Right forelimb (tissue), 1 donor: ENCODE measurements around the gene SGMS2.

Experiments used
- DNase-seq: peaks from one replicate; pipeline ENCODE4 v3.0.0-alpha.2; 2018

SGMS2 gene

DNA sequence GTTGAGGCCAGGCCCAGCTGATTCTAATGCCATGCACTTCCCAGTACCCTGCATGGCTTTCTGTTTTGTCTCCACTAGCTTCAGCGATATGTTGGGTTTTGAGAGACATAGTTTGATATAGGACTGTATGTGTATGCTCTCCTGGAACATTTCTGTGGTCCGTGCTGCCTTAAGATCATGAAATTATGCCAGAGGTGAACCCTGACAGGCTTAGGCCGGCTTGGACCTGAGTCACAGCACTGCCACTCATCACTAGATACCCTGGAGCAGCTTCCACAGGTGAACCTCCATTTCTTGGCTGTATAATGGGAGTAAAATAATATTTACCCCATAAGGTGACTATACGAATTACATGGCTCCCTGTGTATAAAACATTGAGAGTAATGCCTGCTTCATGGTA, 6.4 kb downstream of the SGMS2 start:
- no peak for DNase-seq

DNA sequence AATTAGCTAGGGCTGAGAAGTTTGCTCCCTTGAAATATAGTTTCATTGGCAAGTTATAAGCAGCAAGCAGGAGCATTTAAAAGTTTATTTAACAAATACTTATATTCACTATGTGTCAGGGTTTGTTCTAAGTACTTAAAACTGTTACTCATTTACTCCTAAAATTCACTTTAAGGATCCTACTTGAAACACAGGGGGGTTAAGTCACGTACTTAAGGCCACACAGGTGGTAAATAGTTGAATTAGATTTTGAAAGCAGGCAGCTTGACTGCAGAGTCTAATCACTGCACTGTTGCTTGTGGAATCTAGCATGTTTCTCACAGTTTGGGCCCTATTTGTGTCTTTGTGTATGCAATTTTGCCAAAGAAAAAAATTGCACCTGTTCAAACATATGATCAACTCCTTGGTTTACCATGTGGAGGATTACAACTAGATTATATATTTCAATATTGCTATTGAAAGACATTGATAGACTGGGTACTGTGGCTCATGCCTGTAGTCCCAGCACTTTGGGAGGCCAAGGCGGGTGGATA, 7.6 kb downstream of the SGMS2 start:
- DNase-seq = no peak

DNA sequence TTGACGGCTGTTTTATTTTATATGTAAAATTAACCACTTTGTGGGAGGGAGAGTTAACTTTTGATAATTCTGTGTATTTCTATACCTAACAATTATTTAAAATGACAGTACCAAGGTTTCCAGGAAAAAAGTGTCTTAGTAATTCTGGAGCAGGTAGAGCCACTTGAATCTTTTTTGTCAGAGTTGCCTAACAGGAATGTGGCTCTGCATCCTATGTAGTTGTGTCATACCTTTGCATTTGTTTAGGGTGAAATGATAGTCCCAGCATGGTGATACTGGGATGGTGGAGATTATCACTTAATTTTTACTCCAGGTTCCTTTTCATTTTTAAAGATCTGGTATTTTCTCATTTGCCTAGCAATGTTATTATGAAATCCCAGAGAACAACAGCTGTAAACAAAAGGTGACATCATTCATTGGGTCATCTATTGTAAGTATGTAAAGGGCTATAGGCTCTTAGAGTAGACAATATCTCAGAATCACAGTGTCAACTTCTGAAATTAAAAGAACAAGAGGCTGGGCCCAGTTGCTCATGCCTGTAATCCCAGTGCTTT, 9.6 kb downstream of the SGMS2 start:
- DNase-seq = no peak

DNA sequence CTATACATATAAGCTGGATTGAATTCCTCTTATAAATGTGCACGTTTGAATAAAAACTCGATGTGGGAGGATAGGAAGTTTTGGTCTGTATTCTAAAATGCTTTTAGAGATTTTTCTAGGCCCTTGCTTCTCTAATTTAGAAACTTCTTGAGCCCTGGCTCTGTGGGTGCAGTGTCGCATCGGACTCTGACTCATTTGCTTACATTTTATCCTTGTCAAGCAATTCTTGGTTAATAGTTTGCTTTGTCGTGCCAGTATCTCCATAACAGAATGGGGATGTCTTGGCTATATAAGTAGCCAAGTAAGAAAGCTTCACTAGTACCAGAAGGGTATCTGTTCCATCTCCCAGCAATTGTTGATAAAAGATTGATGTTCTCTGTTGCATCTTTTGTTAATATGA, 10.7 kb downstream of the SGMS2 start:
- no peak for DNase-seq

DNA sequence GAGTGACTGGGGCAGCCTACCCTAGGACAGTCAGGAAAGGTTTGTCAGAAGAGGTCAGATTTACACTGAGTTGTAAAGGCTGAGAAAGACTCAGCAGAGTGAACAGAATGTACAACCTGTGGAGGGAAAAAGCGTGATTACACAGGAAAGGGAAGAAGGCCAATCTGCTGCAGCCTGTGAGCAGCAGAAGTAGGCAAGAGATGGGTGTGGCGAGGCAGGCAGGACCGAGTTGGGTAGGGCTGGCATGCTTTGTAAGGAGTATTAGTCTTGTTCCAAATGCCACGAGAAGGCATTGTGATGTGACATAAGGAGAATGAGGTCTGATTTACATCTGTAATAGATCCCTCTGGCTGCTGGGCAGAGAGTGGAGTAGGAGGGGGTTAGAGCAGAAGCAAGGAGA, 12.6 kb downstream of the SGMS2 start:
- no peak for DNase-seq

DNA sequence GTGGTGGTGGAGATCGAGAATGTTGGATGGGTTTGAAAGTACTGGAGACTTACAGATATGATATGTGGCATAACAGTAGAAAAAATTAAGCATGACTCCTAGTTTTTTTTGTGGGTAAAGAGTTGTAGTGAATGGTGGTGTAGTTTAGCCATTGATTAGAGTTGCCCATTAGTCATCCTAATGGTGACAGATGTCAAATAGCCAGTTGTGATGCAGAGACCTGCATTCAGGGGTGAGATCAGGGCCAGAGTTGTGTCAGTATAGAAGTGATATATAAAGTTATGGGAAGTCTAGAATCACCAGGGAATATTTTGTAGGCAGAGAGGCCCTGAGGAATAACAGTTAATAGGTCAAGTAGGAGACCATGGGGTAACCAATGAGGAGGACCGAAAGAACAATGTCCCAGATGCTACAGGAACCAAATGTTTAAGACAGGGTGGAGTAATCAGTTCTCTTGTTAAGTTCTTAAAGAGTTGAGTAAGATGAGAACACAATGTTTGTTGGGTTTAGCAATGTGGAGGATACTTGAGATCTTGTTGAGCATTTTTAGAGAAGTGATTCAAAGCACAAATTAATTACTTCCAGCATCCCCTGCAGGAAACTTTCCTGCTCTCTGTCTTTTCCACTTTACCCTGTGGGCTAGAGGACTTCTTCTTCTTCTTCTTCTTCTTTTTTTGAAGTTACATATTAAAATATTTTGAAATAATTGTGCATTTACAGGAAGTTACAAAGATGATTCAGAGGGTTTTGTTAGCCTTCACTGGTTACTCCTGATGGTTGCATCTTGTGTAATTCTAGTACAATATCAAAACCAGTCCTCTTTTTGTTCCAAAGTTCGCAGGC, 13.3 kb downstream of the SGMS2 start:
- DNase-seq = no peak

DNA sequence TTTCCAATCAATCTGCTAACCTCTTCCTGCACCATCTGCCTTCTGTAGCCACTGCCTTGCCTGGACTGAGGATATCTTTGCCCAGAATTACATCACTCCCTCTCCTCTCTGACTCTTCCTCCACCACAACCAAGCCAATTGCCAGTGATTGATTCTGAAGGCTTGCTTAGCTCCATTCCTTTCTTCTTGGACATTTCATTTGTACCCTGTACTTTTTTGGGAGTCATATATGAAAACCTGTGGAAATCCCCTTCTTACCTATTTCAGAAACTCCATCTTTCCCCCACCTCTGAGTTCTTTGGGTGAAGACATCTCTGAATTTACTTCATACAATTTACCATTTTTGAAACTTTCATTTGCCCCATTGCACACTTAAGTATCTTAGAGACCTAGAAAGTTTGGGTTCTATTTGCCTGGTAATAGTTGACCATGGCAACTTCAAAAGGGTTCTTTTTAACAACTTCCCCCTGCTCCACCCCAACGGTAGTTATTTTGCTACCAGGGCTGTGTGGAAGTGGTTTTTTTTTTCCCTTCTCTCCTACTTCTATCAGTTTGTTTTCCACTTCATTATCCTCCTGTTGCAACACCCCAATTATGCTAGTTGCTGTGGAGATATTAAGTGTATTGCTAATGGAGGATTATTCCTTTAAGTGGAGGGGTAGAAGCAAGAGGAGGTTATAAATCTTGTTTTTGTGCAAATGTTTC, 14.3 kb downstream of the SGMS2 start:
- DNase-seq = no peak

DNA sequence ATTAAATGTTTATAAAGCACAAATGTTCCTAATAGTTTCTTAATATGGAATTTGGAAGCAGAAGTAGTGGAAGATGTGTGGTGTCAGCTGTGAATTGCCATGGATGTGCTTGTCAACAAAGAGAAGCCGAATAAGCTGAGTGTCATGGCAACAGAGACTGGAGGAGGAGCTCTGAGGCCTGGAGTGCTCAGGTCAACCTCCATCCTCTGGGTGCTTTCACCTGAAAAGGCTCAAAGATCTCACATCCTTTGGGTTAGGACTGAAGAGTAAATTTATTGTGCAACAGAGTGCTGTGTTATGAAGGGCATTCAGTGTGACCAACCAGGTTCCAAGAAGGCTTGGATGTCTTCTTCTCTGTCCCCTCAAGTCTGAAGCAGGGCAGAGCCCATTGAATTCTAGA, 18.7 kb downstream of the SGMS2 start:
- DNase-seq = no peak

DNA sequence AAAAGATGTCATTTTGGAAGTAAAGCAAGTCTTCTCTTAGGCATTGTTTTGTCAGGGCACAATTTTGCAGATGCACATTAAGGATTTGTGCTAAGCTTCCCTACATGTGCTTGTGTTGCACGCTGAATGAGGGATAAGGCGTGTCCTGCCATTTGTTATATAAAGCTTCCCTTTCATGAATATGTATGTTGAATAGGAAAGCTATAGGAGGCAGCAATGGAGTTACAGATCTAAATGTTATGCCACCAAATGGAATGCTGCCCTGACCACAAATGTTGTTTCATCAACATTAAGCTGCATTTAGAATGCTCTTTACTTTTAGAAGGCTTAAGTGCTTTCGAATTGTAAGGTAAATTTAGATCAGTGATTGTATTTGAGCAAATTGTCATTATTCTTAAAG, 20.9 kb downstream of the SGMS2 start:
- no peak for DNase-seq

DNA sequence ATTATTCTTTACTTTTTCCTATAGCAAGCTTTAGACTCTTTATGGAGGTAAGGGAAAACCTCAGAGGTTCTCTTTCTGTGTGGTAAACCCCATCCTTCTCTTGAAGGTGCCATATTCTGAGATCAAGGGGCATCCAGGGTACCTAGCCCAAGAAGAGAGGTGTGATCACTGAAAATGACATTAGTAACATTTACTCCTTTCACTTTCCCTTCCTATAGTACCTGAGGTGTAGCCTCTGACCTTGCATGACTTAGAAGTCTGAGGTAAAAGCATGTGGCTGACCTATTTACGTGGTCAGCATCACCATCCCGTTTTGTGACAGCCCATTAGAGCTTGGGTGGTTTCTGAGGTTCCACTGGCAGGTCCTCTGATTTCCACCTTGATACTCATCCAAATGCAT, 25.7 kb downstream of the SGMS2 start:
- DNase-seq = no peak

DNA sequence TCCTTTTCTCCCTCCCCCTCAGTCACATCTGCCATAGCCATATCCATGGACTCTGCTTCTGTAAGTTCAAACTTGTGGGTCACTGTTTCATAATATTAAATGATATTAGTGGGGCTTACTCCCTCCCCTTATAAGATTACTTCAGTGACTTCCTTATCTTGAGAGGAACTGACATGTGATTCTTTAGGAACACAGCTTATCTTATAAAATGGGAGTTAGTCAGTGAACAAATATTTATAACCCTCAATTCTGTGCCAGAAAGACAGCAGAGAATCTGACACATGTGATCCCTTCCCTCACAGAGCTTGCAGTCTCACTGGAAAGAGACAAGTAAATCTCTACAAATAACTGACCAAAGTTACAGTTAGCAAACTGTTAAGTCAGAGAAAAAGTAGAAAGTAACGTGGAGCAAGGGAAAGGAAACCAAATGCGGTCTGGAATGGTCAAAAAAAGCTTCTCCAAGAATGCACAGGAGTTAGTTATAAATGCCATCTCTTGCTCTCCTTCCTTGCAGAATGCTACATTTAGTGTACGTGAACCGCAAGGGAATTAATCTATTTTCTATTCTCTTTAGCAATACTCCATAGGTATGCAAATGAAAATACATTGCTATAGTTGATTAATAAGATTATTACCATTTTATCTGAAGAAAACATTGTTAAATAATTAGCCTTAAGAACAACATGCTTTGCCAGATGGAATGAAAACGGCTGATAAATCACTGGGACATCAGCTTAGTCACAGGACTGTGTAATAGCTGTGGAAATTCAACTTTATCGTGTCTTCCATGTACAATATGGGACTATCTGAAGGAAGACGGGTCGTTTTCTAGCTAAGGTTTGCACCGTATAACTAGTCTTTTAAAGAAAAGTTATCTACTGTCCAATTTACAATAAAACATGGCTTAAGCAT, 29.0 kb downstream of the SGMS2 start:
- no peak for DNase-seq

DNA sequence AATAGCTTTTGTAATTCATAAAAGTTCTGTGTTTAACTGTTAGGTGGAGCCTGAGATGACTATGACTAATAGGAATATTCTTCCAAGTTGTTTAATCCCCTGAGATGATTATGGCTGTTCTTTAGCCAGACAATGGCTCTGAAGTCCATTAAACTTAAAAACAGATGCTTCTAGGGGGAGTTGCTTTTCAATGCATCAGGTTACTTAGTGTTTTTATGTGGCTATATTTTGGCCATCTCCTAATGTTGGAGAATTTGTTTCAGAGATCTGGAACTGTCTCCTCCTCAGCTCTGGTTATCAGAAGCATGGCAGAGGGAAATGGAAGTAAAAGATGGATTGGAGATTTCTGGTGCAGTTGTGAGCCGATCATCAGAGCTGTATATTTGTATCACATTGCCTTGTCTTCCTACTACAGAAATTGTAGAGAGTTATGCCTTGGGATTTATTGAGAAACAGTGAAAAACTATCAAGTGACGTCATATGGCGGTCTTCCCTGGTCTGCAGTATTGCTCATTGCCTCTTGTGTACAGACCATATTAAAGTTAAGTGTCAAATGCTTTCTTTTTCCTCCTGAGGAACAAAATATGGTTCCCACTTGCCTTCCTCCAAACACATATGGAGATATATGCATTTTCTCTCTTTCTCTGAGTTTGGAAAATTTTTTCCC, 29.8 kb downstream of the SGMS2 start:
- DNase-seq = no peak

DNA sequence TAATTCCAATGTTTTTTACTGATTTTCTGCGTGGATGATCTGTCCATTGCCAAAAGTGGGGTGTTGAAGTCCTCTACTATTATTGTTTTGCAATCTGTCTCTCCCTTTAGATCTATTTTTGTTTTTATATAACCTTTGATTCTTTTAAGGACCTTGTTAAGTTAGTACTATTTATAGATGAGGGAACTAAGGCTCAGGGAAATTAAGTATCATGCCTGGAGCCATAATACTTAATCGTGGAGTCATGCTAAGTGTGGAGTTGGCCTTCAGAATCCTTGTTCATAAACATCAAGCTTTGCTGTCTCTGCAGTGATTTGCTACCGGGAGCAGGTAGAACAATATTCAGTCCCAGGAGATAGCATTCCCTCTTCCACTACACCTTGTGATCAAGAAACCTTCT, 31.0 kb downstream of the SGMS2 start:
- DNase-seq = no peak

DNA sequence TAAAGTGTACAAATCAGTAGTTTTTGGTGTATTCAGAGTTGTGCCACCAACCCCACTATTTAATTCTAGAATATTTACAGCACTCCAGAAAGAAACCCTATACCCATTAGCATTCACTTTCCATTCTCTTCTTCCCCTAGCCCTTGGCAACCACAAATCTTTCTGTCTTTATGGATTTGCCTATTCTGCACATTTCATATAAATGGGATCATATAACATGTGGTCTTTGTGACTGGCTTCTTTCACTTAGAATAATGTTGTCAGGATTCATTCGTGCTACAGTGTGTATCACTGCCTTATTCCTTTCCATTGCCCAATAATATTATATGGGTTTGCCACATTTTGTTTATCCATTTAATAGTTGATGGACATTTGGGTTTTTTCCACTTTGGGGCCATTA, 32.2 kb downstream of the SGMS2 start:
- DNase-seq = no peak

DNA sequence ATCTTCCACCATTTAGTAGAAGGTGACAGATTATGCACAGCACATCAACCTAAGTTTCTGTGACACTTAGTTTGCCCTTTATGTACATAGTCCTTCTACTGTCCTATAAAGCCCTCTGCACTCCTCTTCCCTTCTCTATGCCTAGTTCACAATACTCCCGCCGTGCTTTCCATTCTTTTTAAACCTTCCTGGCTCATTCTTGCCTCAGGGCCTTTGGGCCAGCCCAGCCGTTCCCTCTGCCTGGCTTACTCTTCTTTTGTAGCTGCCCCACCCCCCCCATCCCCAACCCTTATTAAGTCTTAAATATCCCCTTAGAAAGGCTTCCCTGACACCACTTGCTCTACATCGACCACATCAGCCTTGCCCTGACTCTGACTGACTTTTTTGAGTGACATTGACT, 33.0 kb downstream of the SGMS2 start:
- no peak for DNase-seq

DNA sequence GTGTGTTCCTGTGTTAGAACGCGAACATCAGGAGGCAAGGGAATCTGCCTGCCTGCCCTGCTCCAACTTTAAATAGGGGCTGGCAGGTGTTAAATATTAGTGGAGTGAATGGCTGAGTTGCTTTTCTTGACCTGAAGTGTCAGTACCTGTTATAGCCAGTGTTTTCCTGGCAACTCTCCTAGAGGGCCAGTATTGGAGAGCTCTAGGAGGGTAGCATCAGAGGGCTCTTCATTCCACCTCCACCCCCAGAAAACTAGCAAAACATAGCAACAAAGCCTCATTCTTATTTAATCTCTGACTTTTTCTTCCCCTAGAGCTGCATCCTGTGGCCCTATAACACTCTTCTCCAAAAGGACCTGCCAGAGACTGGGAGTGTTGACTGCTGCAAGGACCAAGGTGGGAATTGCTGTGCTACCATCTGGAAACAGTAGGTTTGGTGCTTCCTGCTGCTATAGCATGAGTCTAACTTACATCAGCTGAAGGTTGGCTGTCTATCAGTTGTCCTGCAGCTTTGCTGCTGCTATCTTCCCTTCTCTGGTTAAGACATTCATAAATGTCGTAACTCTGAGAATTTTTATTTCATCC, 33.5 kb downstream of the SGMS2 start:
- no peak for DNase-seq

DNA sequence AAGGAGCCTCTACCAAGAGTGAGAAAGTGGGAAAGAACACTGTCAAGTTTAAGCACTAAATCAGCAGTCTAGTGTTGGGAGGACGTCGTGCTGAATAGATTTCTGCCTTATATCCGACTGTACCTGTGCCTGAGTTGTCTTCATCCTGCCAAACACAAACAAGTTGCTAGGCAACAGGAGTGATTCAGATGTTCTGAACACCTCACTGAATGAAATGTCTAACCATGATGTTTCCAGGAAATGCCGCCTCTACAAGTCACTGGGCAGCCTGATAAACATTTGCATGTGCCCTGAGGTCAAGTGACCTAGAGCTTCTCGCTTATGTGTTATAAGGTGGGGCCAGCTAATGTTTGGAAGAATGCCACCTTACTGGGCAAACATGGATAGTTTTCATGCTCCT, 37.9 kb downstream of the SGMS2 start:
- no peak for DNase-seq

DNA sequence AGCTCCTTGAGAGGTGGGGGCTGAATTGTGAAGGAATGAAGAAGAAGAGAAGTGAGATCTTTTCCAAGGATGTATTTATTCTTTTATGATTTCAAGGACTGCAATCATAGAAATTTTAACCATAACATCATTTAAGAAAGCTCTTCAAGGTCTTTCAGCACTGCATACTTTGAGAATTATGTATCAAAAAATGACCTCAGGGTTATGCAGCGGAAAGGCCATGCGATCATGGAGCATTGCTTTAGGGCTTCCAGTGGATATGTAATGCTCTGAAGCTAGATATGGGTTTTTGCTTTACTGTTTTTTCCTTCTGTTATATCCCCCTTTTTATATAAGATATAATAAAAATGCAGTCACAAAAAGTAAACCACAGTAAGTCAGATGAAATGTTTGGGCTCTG, 38.7 kb downstream of the SGMS2 start:
- no peak for DNase-seq

DNA sequence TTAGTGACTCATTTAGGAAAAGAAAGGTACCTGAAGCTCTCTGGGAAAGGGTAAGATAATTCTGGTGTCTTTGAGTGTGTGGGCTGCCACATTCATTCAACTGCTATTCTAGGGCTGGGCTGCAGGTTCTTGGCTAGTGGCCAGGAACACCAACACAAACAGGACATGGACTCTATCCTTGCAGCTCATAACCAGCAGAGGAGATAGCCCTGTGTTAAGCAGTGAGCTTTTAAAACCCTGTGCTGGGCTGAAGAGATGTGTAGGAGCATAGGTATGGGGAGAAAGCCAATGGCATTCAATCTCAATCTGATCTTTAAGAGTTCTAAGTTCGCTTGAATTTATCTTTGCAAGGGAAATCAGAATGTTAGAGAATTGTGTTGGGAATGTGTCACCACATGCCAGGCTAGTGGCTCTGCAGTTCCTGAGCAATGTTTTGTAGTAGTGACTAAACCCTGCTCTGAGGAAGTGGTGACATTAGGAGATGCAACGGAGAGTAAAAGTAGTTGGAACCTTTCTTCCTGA, 39.2 kb downstream of the SGMS2 start:
- DNase-seq = no peak

DNA sequence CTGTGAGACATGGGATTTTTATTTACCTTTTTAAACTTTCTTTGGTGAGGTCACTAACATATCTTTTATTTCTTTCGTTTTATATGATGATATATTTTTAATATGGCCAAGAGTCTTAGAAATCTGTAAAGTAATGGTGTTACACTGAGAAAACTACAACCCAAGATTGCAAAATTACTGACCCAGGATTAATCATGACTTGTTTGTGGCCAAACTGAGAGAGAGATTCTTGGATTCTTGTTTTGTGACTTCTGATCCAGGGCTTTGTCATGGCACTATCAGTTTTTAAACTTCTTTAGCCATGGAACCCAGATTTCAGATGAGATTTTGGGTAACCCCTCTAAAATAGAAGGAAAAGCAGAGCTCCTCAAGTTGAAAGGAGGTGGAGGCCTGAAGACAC, 42.0 kb downstream of the SGMS2 start:
- DNase-seq = no peak

DNA sequence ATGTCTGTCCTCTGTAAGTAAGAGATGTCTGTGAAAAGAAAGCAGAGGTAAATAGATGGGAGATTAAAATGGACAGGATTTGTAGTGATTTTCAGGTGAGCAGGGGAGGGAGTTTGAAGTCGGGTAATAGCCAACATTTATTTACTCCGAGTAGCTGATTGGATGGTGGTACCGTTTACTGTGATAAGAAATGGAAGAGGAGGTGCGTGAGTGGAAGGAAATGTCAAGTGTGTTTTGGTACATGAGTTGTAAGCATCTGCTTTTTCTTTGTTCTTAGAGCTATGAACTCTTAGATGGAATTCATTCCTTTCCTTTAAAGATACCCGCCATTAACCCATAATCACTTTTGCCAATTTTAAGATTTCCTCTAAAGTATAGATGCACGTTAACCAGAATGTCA, 45.5 kb downstream of the SGMS2 start:
- no peak for DNase-seq
